Endothelial cell (in vitro differentiated cells): ENCODE results near the gene PAM16. TPM values are rescaled to one million over a fixed set of nuclear protein-coding genes. Genes with fewer than 3 reads are reported as not detected.

Experiments used
- DNase-seq: peaks from one replicate; pipeline ENCODE4 v3.0.0; 2021; ENCODE audit warnings: low spot score
- H3K27ac Mint-ChIP-seq: one replicate; pipeline ENCODE4 v1.8.0; 2021; ENCODE audit warnings: mixed read lengths, inconsistent platforms; ENCODE audit not compliant: unreplicated experiment
- H3K27me3 Mint-ChIP-seq: one replicate; pipeline ENCODE4 v1.8.0; 2021; ENCODE audit warnings: mild to moderate bottlenecking, moderate library complexity, mixed read lengths, inconsistent platforms; ENCODE audit not compliant: unreplicated experiment
- H3K36me3 Mint-ChIP-seq: one replicate; pipeline ENCODE4 v1.8.0; 2021; ENCODE audit warnings: mild to moderate bottlenecking, low read depth, mixed read lengths, inconsistent platforms; ENCODE audit not compliant: unreplicated experiment
- H3K4me1 Mint-ChIP-seq: one replicate; pipeline ENCODE4 v1.8.0; 2021; ENCODE audit warnings: mild to moderate bottlenecking, mixed read lengths, inconsistent platforms; ENCODE audit not compliant: unreplicated experiment
- H3K4me3 Mint-ChIP-seq: one replicate; pipeline ENCODE4 v1.8.0; 2021; ENCODE audit warnings: mild to moderate bottlenecking, mixed read lengths, inconsistent platforms; ENCODE audit not compliant: unreplicated experiment
- H3K9me3 Mint-ChIP-seq: one replicate; pipeline ENCODE4 v1.8.0; 2021; ENCODE audit warnings: mixed read lengths, inconsistent platforms; ENCODE audit not compliant: unreplicated experiment
- total RNA-seq: library from RNA; stranded (reverse); fragmentation: NEBNext Ultra II Directional; extraction: Animal tissue kit (Norgen Biotek cat#: 25700); gene quantifications from one replicate; pipeline ENCODE4 v1.2.1, GENCODE V29; 2021; ENCODE audit not compliant: unreplicated experiment
- TF ChIP-seq, protein P1 (sequence below): fragments of 200-600 bp; sonication (generic); IDR thresholded peaks from one replicate; pipeline ENCODE4 v1.5.0; 2021; ENCODE audit warnings: antibody characterized with exemption; ENCODE audit not compliant: unreplicated experiment

PAM16 gene
- total RNA-seq, 1 donor from 2014 or later: 29.5 TPM

DNA sequence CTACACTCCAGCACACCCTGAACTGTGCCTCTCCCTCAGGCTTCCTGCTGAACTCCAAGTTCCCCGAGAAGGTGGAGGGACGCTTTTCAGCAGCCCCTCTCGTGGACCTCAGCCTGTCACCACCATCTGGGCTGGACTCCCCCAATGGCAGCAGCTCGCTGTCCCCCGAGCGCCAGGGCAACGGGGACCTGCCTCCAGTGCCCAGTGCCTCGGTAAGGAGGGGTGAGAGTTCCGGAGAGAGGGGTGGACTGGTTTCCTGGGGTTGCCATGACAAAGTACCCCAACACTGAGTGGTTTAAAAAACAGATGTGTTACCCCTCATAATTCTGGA lies 17.8 kb downstream of the PAM16 start:
- TF ChIP-seq, protein P1, sequence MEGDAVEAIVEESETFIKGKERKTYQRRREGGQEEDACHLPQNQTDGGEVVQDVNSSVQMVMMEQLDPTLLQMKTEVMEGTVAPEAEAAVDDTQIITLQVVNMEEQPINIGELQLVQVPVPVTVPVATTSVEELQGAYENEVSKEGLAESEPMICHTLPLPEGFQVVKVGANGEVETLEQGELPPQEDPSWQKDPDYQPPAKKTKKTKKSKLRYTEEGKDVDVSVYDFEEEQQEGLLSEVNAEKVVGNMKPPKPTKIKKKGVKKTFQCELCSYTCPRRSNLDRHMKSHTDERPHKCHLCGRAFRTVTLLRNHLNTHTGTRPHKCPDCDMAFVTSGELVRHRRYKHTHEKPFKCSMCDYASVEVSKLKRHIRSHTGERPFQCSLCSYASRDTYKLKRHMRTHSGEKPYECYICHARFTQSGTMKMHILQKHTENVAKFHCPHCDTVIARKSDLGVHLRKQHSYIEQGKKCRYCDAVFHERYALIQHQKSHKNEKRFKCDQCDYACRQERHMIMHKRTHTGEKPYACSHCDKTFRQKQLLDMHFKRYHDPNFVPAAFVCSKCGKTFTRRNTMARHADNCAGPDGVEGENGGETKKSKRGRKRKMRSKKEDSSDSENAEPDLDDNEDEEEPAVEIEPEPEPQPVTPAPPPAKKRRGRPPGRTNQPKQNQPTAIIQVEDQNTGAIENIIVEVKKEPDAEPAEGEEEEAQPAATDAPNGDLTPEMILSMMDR: no peak
- no peaks in the 10 kb centered on the region for H3K9me3 Mint-ChIP-seq
- H3K36me3 Mint-ChIP-seq: peaks cover 4% of the 10 kb centered on the region
- peaks cover 2% of the 10 kb centered on the region for H3K4me1 Mint-ChIP-seq
- DNase-seq: no peak
- no peak overlapping the region for H3K27ac Mint-ChIP-seq
- H3K4me3 Mint-ChIP-seq: no peak overlapping the region
- H3K27me3 Mint-ChIP-seq: peaks cover 2% of the 10 kb centered on the region

- TF ChIP-seq, protein P1: no peak
- H3K27ac Mint-ChIP-seq: no peak overlapping the region
Measured at GRCh38 chr16:4332623-4333307, 18.4 kb downstream of the PAM16 start.

DNA sequence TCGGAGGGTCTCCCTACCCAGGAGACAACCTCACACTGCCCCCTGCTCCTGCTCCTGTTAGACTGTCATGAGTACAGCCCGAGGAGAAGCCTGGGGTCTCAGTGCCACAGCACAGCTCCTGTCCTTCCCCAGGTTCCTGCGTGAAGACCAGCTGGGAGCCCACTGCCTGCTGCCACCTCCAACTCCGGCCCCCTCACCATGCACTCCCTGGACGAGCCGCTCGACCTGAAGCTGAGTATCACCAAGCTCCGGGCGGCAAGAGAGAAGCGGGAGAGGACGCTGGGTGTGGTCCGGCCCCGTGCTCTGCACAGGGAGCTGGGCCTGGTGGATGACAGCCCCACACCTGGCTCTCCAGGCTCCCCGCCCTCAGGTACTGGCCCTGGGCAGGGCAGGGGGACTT lies 19.0 kb downstream of the PAM16 start:
- no peak for DNase-seq
- Mint-ChIP-seq H3K4me1 (peaks cover 3% of the 10 kb centered on the region), H3K27ac (no peak overlapping the region), H3K9me3 (no peaks in the 10 kb centered on the region), H3K36me3 (peaks cover 4% of the 10 kb centered on the region), H3K27me3 (peaks cover 2% of the 10 kb centered on the region), H3K4me3 (no peak overlapping the region)
- TF ChIP-seq, protein P1: no peak

More at GRCh38 chr16:4332623-4333307, 18.4 kb downstream of the PAM16 start:
- Mint-ChIP-seq H3K27me3 (peaks cover 2% of the 10 kb centered on the region), H3K4me1 (peaks cover 3% of the 10 kb centered on the region), H3K4me3 (no peak overlapping the region), H3K9me3 (no peaks in the 10 kb centered on the region), H3K36me3 (peaks cover 4% of the 10 kb centered on the region)
- no peak for DNase-seq

DNA sequence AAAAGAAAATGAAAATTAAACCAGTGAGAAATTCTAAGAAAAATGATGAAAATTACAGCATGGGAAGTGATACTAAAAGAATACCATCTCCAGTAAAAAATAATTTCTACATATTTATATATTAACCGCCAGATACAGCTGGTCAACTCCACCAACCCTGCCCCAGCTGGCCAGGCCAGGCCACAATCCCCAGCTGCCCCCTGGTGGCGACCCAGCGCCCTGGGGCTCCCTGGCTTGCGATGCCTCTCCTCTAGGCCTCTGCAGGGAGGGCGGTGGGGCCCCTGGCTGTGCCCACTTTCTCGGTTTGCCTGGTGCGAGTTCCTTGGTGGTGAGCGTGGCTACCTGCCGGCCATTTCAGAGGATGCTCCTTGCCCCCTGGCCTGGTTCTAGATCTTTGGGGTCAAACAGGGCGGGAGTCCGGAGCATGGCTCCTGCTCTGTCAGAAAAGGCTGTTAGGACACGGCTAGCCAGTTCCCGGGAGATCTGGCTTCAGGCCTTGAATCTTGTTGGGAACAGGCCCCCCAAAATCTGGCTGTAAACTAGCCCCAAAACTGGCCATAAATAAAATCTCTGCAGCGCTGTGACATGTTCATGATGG lies 20.7 kb downstream of the PAM16 start:
- H3K9me3 Mint-ChIP-seq: no peaks in the 10 kb centered on the region
- DNase-seq: peak; percentile 92
- H3K36me3 Mint-ChIP-seq: no peaks in the 10 kb centered on the region
- peaks cover 3% of the 10 kb centered on the region for H3K4me1 Mint-ChIP-seq
- no peak overlapping the region for H3K27ac Mint-ChIP-seq
- no peak overlapping the region for H3K4me3 Mint-ChIP-seq
- peaks cover 2% of the 10 kb centered on the region for H3K27me3 Mint-ChIP-seq
- TF ChIP-seq, protein P1: peak; percentile 94
